WTC11 (cell line): ENCODE results near the gene ERVW-1. TPM values are rescaled to one million over a fixed set of nuclear protein-coding genes. Genes with fewer than 3 reads are reported as not detected.

Experiments used
- ATAC-seq: fragments of 200-7000 bp; cut with Tn5 transposase; 2 replicates; pipeline ENCODE4 v1.10.0; 2021; ENCODE audit warnings: mild to moderate bottlenecking, moderate library complexity
- CTCF ChIA-PET: fragments of 300-600 bp; sonication (Branson Sonifier 250); formaldehyde crosslinking; loops from one replicate; lab custom pipeline; 2021; ENCODE audit warnings: antibody characterized with exemption; lab: Charles Lee
- POLR2A ChIA-PET: fragments of 350-600 bp; sonication (Branson Sonifier 250); formaldehyde crosslinking; loops from one replicate; lab custom pipeline; 2021; ENCODE audit warnings: antibody characterized with exemption; lab: Charles Lee
- DNase-seq: peaks from one replicate; pipeline ENCODE4 v3.0.0; 2021; ENCODE audit warnings: low spot score
- H3K27ac Mint-ChIP-seq: 2 replicates; pipeline ENCODE4 v1.8.0; 2021; ENCODE audit warnings: mixed read lengths
- H3K27me3 Mint-ChIP-seq: 2 replicates; pipeline ENCODE4 v1.8.0; 2021; ENCODE audit warnings: low read depth, mild to moderate bottlenecking, moderate library complexity, mixed read lengths
- H3K36me3 Mint-ChIP-seq: 2 replicates; pipeline ENCODE4 v1.8.0; 2021; ENCODE audit warnings: mixed read lengths
- H3K4me1 Mint-ChIP-seq: 2 replicates; pipeline ENCODE4 v1.8.0; 2022; ENCODE audit warnings: mixed read lengths
- H3K4me3 Mint-ChIP-seq: 2 replicates; pipeline ENCODE4 v1.8.0; 2021; ENCODE audit warnings: mild to moderate bottlenecking, moderate library complexity, mixed read lengths
- H3K9me3 Mint-ChIP-seq: 2 replicates; pipeline ENCODE4 v1.8.0; 2021; ENCODE audit warnings: mixed read lengths
- ATF2 ChIP-seq: sonication (generic); formaldehyde crosslinking; IDR thresholded peaks from 2 replicates; pipeline ENCODE4 v1.8.1; 2022; ENCODE audit warnings: low read depth, missing genetic modification reagents, borderline replicate concordance
- E2F4 ChIP-seq: sonication (generic); formaldehyde crosslinking; IDR thresholded peaks from 2 replicates; pipeline ENCODE4 v1.8.1; 2022; ENCODE audit warnings: low read depth, mild to moderate bottlenecking, moderate library complexity, missing genetic modification reagents, borderline replicate concordance
- ESRRA ChIP-seq: sonication (generic); formaldehyde crosslinking; IDR thresholded peaks from 2 replicates; pipeline ENCODE4 v1.8.1; 2022; ENCODE audit warnings: mild to moderate bottlenecking, missing genetic modification reagents, borderline replicate concordance
- FOXK1 ChIP-seq: sonication (generic); formaldehyde crosslinking; IDR thresholded peaks from 2 replicates; pipeline ENCODE4 v1.8.0; 2022; ENCODE audit warnings: mild to moderate bottlenecking, moderate library complexity, missing genetic modification reagents
- HMGA2 ChIP-seq: fragments of 250-450 bp; sonication (Bioruptor Pico); IDR thresholded peaks from 2 replicates; pipeline ENCODE4 v1.4.0; 2021; ENCODE audit warnings: mild to moderate bottlenecking, moderate library complexity
- MAX ChIP-seq: sonication (generic); formaldehyde crosslinking; IDR thresholded peaks from 2 replicates; pipeline ENCODE4 v1.8.0; 2022; ENCODE audit warnings: mild to moderate bottlenecking, missing genetic modification reagents
- MYBL2 ChIP-seq: sonication (generic); formaldehyde crosslinking; IDR thresholded peaks from 2 replicates; pipeline ENCODE4 v1.8.1; 2023; ENCODE audit warnings: mild to moderate bottlenecking, moderate library complexity, missing genetic modification reagents
- NR1H2 ChIP-seq: sonication (generic); formaldehyde crosslinking; IDR thresholded peaks from 2 replicates; pipeline ENCODE4 v1.9.0; 2021; ENCODE audit warnings: mild to moderate bottlenecking, moderate library complexity, missing genetic modification reagents
- NR2C2 ChIP-seq: sonication (generic); formaldehyde crosslinking; IDR thresholded peaks from 2 replicates; pipeline ENCODE4 v1.8.0; 2022; ENCODE audit warnings: mild to moderate bottlenecking, missing genetic modification reagents
- OVOL2 ChIP-seq: fragments of 250-450 bp; sonication (Bioruptor Pico); IDR thresholded peaks from 2 replicates; pipeline ENCODE4 v1.9.0; 2021; ENCODE audit warnings: mild to moderate bottlenecking, borderline replicate concordance
- SMAD4 ChIP-seq: sonication (generic); formaldehyde crosslinking; IDR thresholded peaks from 2 replicates; pipeline ENCODE4 v1.8.0; 2022; ENCODE audit warnings: mild to moderate bottlenecking, missing genetic modification reagents
- STAT6 ChIP-seq: sonication (generic); formaldehyde crosslinking; conservative IDR thresholded peaks from 2 replicates; pipeline ENCODE4 v1.8.1; 2023; ENCODE audit warnings: mild to moderate bottlenecking, low read depth, missing genetic modification reagents, moderate library complexity
- ZNF121 ChIP-seq: sonication (generic); formaldehyde crosslinking; IDR thresholded peaks from 2 replicates; pipeline ENCODE4 v1.8.0; 2023; ENCODE audit warnings: missing genetic modification reagents
- ZNF138 ChIP-seq: sonication (generic); formaldehyde crosslinking; conservative IDR thresholded peaks from 2 replicates; pipeline ENCODE4 v1.8.1; 2022; ENCODE audit warnings: mild to moderate bottlenecking, moderate library complexity, missing genetic modification reagents
- ZNF671 ChIP-seq: fragments of 250-450 bp; sonication (Bioruptor Pico); IDR thresholded peaks from 2 replicates; pipeline ENCODE4 v1.8.0; 2021; ENCODE audit warnings: mild to moderate bottlenecking
- ZSCAN18 ChIP-seq: fragments of 250-450 bp; sonication (Bioruptor Pico); IDR thresholded peaks from 2 replicates; pipeline ENCODE4 v2.1.2; 2022; ENCODE audit warnings: mild to moderate bottlenecking, moderate library complexity
- total RNA-seq: library from RNA; stranded (reverse); gene quantifications from 3 replicates; pipeline ENCODE4 v1.2.3, GENCODE V29; 2021
- TF ChIP-seq, protein P1 (sequence below): fragments of 250-450 bp; sonication (Bioruptor Pico); IDR thresholded peaks from 2 replicates; pipeline ENCODE4 v1.8.0; 2021; ENCODE audit warnings: mild to moderate bottlenecking
- TF ChIP-seq, protein P2 (sequence below): sonication (generic); formaldehyde crosslinking; IDR thresholded peaks from 2 replicates; pipeline ENCODE4 v1.8.0; 2022; ENCODE audit warnings: mild to moderate bottlenecking, missing genetic modification reagents
- TF ChIP-seq, protein P3 (sequence below): sonication (generic); formaldehyde crosslinking; IDR thresholded peaks from 2 replicates; pipeline ENCODE4 v1.8.1; 2022; ENCODE audit warnings: mild to moderate bottlenecking, missing genetic modification reagents, moderate library complexity, borderline replicate concordance

Gene ERVW-1
- total RNA-seq, 1 experiment from 2014 or later, result 0.07 TPM

DNA sequence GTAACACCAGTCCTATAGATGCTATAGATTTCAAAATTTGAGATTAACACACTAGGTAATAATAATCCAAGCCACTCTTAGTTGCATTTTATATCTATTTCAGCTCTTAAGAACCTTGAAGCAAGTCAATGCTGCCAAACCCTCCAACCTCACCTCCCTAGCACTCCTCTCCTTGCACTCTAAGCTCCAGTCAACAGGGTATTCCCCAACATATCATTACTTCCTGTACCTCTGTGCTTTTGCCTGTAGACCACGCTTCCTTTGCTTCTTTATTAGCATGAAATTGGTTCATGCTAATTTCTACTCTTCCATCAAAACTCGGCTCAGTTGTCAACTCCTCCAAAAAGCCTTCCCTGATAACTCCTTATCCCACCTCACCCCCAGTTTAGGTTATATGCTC lies 26.0 kb upstream of the ERVW-1 start:
- no peaks in the 10 kb centered on the region for H3K27me3 Mint-ChIP-seq
- DNase-seq (no peak), ATAC-seq (no peak)
- H3K27ac Mint-ChIP-seq, result no peak overlapping the region
- no peak for TF ChIP-seq ZNF671 (CRISPR knock-in tag)
- no peak for TF ChIP-seq ESRRA
- TF ChIP-seq ATF2 (CRISPR knock-in tag), result no peak
- TF ChIP-seq, protein P1, sequence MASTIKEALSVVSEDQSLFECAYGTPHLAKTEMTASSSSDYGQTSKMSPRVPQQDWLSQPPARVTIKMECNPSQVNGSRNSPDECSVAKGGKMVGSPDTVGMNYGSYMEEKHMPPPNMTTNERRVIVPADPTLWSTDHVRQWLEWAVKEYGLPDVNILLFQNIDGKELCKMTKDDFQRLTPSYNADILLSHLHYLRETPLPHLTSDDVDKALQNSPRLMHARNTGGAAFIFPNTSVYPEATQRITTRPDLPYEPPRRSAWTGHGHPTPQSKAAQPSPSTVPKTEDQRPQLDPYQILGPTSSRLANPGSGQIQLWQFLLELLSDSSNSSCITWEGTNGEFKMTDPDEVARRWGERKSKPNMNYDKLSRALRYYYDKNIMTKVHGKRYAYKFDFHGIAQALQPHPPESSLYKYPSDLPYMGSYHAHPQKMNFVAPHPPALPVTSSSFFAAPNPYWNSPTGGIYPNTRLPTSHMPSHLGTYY, result no peak
- TF ChIP-seq, protein P2, sequence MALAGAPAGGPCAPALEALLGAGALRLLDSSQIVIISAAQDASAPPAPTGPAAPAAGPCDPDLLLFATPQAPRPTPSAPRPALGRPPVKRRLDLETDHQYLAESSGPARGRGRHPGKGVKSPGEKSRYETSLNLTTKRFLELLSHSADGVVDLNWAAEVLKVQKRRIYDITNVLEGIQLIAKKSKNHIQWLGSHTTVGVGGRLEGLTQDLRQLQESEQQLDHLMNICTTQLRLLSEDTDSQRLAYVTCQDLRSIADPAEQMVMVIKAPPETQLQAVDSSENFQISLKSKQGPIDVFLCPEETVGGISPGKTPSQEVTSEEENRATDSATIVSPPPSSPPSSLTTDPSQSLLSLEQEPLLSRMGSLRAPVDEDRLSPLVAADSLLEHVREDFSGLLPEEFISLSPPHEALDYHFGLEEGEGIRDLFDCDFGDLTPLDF, result no peak
- TF ChIP-seq MYBL2 (CRISPR knock-in tag), result no peak
- no peak for TF ChIP-seq MAX (CRISPR knock-in tag)
- TF ChIP-seq HMGA2 (CRISPR knock-in tag), result no peak
- TF ChIP-seq E2F4, result no peak
- TF ChIP-seq FOXK1 (CRISPR knock-in tag), result no peak
- TF ChIP-seq, protein P3, sequence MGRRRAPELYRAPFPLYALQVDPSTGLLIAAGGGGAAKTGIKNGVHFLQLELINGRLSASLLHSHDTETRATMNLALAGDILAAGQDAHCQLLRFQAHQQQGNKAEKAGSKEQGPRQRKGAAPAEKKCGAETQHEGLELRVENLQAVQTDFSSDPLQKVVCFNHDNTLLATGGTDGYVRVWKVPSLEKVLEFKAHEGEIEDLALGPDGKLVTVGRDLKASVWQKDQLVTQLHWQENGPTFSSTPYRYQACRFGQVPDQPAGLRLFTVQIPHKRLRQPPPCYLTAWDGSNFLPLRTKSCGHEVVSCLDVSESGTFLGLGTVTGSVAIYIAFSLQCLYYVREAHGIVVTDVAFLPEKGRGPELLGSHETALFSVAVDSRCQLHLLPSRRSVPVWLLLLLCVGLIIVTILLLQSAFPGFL (CRISPR knock-in tag), result no peak
- no peak for TF ChIP-seq NR2C2 (CRISPR knock-in tag)
- no peak for TF ChIP-seq NR1H2 (CRISPR knock-in tag)
- TF ChIP-seq STAT6 (CRISPR knock-in tag), result no peak
- TF ChIP-seq ZSCAN18, result no peak
- no peak for TF ChIP-seq OVOL2 (CRISPR knock-in tag)
- no peak for TF ChIP-seq ZNF138 (CRISPR knock-in tag)
- no peak for TF ChIP-seq SMAD4
- TF ChIP-seq ZNF121 (CRISPR knock-in tag), result no peak
- CTCF ChIA-PET, result interaction anchor here (0.8 kb wide), 1 partner anchor 42 kb away, joined by 4 read pairs; no protein-coding TSS in a partner anchor
- no peaks in the 10 kb centered on the region for H3K9me3 Mint-ChIP-seq
- no peaks in the 10 kb centered on the region for H3K4me1 Mint-ChIP-seq
- H3K36me3 Mint-ChIP-seq, result peaks cover 29% of the 10 kb centered on the region
- POLR2A ChIA-PET, result no interaction called here
- H3K4me3 Mint-ChIP-seq, result no peak overlapping the region
